Trophoblast cell (in vitro differentiated cells and primary cell): ENCODE measurements around the gene HHAT.

ENCODE experiments used
- DNase-seq, 2 donors: peaks; one replicate each; pipeline ENCODE4 v3.0.0-alpha.2; 2016
- H2AFZ ChIP-seq: 2 replicates; pipeline ENCODE4 v1.6.1; 2013; ENCODE audit warnings: low read length, moderate library complexity, mild to moderate bottlenecking; ENCODE audit not compliant: insufficient read depth, poor library complexity
- H2AK5ac ChIP-seq: 2 replicates; pipeline ENCODE4 v1.6.1; 2013; ENCODE audit warnings: mild to moderate bottlenecking, low read length
- H2BK120ac ChIP-seq: 2 replicates; pipeline ENCODE4 v1.6.1; 2013; ENCODE audit warnings: low read length, mild to moderate bottlenecking, moderate library complexity; ENCODE audit not compliant: insufficient read depth, poor library complexity
- H2BK12ac ChIP-seq: 2 replicates; pipeline ENCODE4 v1.6.1; 2013; ENCODE audit warnings: mild to moderate bottlenecking, low read length, moderate library complexity
- H2BK5ac ChIP-seq: 2 replicates; pipeline ENCODE4 v1.6.1; 2013; ENCODE audit warnings: low read length, low read depth, moderate library complexity, mild to moderate bottlenecking; ENCODE audit not compliant: poor library complexity
- H3K14ac ChIP-seq: 2 replicates; pipeline ENCODE4 v1.6.1; 2013; ENCODE audit warnings: mild to moderate bottlenecking, low read length
- H3K18ac ChIP-seq: 2 replicates; pipeline ENCODE4 v1.6.1; 2013; ENCODE audit warnings: mild to moderate bottlenecking, low read length
- H3K23ac ChIP-seq: 2 replicates; pipeline ENCODE4 v1.6.1; 2013; ENCODE audit warnings: low read length
- H3K27ac ChIP-seq: 2 replicates; pipeline ENCODE4 v1.5.1; 2013; ENCODE audit warnings: low read depth, mild to moderate bottlenecking, inconsistent platforms, low read length, moderate library complexity
- H3K27me3 ChIP-seq: 2 replicates; pipeline ENCODE4 v1.6.1; 2013; ENCODE audit warnings: inconsistent platforms, mild to moderate bottlenecking, low read length, moderate library complexity; ENCODE audit not compliant: insufficient read depth
- H3K36me3 ChIP-seq, 2 experiments: 1 replicate in 1 of 2; 2 replicates in 1 of 2; pipeline ENCODE4 v1.6.1; 2013; ENCODE audit warnings: low read length in 2 of 2, mild to moderate bottlenecking in 2 of 2, moderate library complexity in 1 of 2; ENCODE audit not compliant: insufficient read depth in 2 of 2, control insufficient read depth in 1 of 2
- H3K4ac ChIP-seq: 2 replicates; pipeline ENCODE4 v1.6.1; 2013; ENCODE audit warnings: low read depth, mild to moderate bottlenecking, low read length, moderate library complexity
- H3K4me1 ChIP-seq, 2 experiments: 1 replicate in 1 of 2; 2 replicates in 1 of 2; pipeline ENCODE4 v1.6.1; 2013; ENCODE audit warnings: low read length in 2 of 2, mild to moderate bottlenecking in 2 of 2, moderate library complexity in 1 of 2; ENCODE audit not compliant: insufficient read depth in 2 of 2, control insufficient read depth in 1 of 2
- H3K4me2 ChIP-seq: 2 replicates; pipeline ENCODE4 v1.6.1; 2013; ENCODE audit warnings: inconsistent platforms, mild to moderate bottlenecking, low read length, moderate library complexity
- H3K4me3 ChIP-seq: 2 replicates; pipeline ENCODE4 v1.5.1; 2013; ENCODE audit warnings: mild to moderate bottlenecking, low read depth, low read length, inconsistent platforms
- H3K79me1 ChIP-seq: one replicate; pipeline ENCODE4 v1.6.1; 2013; ENCODE audit warnings: low read length
- H3K79me2 ChIP-seq: 2 replicates; pipeline ENCODE4 v1.6.1; 2013; ENCODE audit warnings: low read length, mild to moderate bottlenecking; ENCODE audit not compliant: control insufficient read depth, insufficient read depth, poor library complexity
- H3K9ac ChIP-seq: 2 replicates; pipeline ENCODE4 v1.6.1; 2013; ENCODE audit warnings: mild to moderate bottlenecking, low read length
- H3K9me3 ChIP-seq: 2 replicates; pipeline ENCODE4 v1.6.1; 2013; ENCODE audit warnings: low read depth, mild to moderate bottlenecking, control low read depth, inconsistent platforms, low read length; ENCODE audit not compliant: insufficient read depth
- H4K12ac ChIP-seq: 2 replicates; pipeline ENCODE4 v1.6.1; 2013; ENCODE audit warnings: low read depth, mild to moderate bottlenecking, low read length, moderate library complexity
- H4K8ac ChIP-seq: 2 replicates; pipeline ENCODE4 v1.6.1; 2013; ENCODE audit warnings: low read depth, mild to moderate bottlenecking, low read length, moderate library complexity
- H4K91ac ChIP-seq: one replicate; pipeline ENCODE4 v1.6.1; 2013; ENCODE audit warnings: low read depth, mild to moderate bottlenecking, low read length, moderate library complexity
- WGBS: extraction: QIAGEN DNeasy Blood & Tissue Kit; methylation state at CpG from one replicate; pipeline ENCODE4 v1.1.7; 2013; ENCODE audit warnings: missing lambda C conversion rate; ENCODE audit not compliant: insufficient read length, insufficient coverage; ENCODE audit errors: extremely low coverage; 5-methylcytosine and 5-hydroxymethylcytosine counted together

The HHAT gene

DNA sequence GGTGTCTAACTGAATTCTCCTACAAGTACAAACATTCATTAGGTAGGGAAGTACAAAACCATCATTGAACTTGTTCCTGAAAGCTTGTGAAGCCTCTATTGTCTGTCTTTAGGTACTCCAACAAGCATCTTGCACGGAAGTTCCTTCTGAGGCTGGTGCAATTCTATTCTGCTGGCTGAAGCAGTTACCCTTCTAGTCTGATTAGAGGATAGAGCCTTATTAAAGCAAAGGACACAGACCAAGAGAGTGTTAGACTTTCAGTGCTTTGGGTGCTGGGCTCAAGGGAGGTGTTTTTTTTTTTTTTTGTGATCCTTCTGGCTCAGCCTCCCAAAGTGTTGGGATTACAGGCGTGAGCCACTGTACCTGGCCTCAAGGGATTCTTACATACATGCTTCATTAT, 43.8 kb downstream of the HHAT start:
- no peak overlapping the region for H2BK12ac ChIP-seq
- no peak overlapping the region for H3K14ac ChIP-seq
- no peaks in the 10 kb centered on the region for H3K36me3 ChIP-seq
- no peak overlapping the region for H2AFZ ChIP-seq
- H4K8ac ChIP-seq, result no peak overlapping the region
- DNase-seq, result no peak
- no peak overlapping the region for H3K4me3 ChIP-seq
- no peak overlapping the region for H4K12ac ChIP-seq
- no peaks in the 10 kb centered on the region for H3K9me3 ChIP-seq
- no peak overlapping the region for H2AK5ac ChIP-seq
- H3K9ac ChIP-seq, result no peak overlapping the region
- no peak overlapping the region for H3K23ac ChIP-seq
- no peak overlapping the region for H3K27ac ChIP-seq
- no peak overlapping the region for H3K18ac ChIP-seq
- H3K4me2 ChIP-seq, result no peak overlapping the region
- no peaks in the 10 kb centered on the region for H3K79me2 ChIP-seq
- no peak overlapping the region for H2BK5ac ChIP-seq
- H4K91ac ChIP-seq, result no peak overlapping the region
- no peaks in the 10 kb centered on the region for H3K79me1 ChIP-seq
- H3K27me3 ChIP-seq, result no peaks in the 10 kb centered on the region
- no peak overlapping the region for H3K4ac ChIP-seq
- WGBS, result no CpG with 5 or more reads among the region's 2 CpGs
- H3K4me1 ChIP-seq, result peaks cover 0 to 3% of the 10 kb centered on the region in 2 experiments
- H2BK120ac ChIP-seq, result no peak overlapping the region

DNA sequence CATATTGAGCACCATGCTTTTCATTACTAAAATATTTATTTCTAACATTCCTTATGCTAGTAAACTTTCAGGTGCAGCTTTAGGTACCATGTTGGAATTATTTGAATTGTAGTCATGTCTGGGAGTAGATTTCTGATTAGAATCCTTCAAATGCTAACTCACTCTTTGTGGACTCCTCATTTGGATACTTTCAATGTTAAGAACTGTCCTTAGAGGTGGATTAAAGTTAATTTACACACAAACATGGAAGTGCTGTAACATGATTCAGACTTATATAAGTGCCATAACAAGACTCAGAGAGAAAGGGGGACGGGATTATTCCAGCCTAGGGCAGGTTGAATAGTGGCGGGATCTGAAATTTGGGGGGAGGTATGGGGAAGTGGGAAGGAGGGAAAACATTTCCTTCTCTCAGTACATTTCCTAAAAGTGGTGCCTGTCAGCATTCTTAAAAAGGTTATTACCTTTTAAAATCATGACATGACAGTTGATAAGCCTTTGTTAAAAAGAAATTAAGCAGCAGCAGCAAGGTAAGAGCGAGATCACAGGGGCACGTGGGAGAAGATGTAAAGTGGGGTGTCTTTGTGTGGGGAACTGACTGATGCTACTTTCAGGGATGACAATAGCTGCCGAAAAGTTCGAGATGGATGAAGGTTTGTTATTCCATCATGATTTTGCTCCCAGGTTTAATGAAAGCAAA, 44.4 kb downstream of the HHAT start:
- Histone ChIP-seq H3K18ac (no peak overlapping the region), H3K4me2 (no peak overlapping the region), H3K4ac (no peak overlapping the region), H3K9me3 (no peaks in the 10 kb centered on the region), H2AK5ac (no peak overlapping the region), H3K4me3 (no peak overlapping the region), H3K27me3 (no peaks in the 10 kb centered on the region), H3K79me1 (no peaks in the 10 kb centered on the region), H3K9ac (no peak overlapping the region), H2BK5ac (no peak overlapping the region), H4K91ac (no peak overlapping the region), H3K27ac (no peak overlapping the region), H2BK12ac (no peak overlapping the region), H3K23ac (no peak overlapping the region), H3K79me2 (no peaks in the 10 kb centered on the region), H3K14ac (no peak overlapping the region), H2BK120ac (no peak overlapping the region), H4K12ac (no peak overlapping the region), H3K4me1 (peaks cover 0 to 1% of the 10 kb centered on the region in 2 experiments), H2AFZ (no peak overlapping the region), H3K36me3 (no peaks in the 10 kb centered on the region), H4K8ac (no peak overlapping the region)
- no peak for DNase-seq
- WGBS, result no CpG with 5 or more reads among the region's 6 CpGs

DNA sequence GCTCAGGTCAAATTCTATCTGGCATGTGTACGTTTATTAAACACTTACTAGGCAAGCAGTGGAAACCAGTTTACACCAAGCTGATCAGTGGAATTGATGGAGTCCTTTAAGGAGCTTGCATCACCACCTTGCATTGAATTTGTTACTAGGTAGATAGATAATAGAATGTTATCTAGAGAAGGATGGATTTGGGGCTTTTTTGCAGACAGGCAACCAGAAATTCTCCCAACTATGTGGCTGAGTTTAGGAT, 44.9 kb downstream of the HHAT start:
- no peak overlapping the region for H4K91ac ChIP-seq
- H2BK12ac ChIP-seq, result no peak overlapping the region
- H3K4me2 ChIP-seq, result no peak overlapping the region
- H3K23ac ChIP-seq, result no peak overlapping the region
- DNase-seq, result peak in 1 of 2 donors; percentile 30
- no peak overlapping the region for H3K14ac ChIP-seq
- H3K9me3 ChIP-seq, result no peaks in the 10 kb centered on the region
- WGBS, result no CpG with 5 or more reads among the region's 1 CpG
- H3K18ac ChIP-seq, result no peak overlapping the region
- no peak overlapping the region for H2AFZ ChIP-seq
- no peak overlapping the region for H4K8ac ChIP-seq
- no peaks in the 10 kb centered on the region for H3K79me2 ChIP-seq
- no peak overlapping the region for H2BK5ac ChIP-seq
- H3K27ac ChIP-seq, result no peak overlapping the region
- H3K9ac ChIP-seq, result no peak overlapping the region
- H2AK5ac ChIP-seq, result no peak overlapping the region
- H3K79me1 ChIP-seq, result no peaks in the 10 kb centered on the region
- no peak overlapping the region for H3K4me3 ChIP-seq
- H3K4ac ChIP-seq, result no peak overlapping the region
- H4K12ac ChIP-seq, result no peak overlapping the region
- H3K4me1 ChIP-seq, result peaks cover 0 to 1% of the 10 kb centered on the region in 2 experiments
- no peaks in the 10 kb centered on the region for H3K36me3 ChIP-seq
- H2BK120ac ChIP-seq, result no peak overlapping the region
- H3K27me3 ChIP-seq, result no peaks in the 10 kb centered on the region

DNA sequence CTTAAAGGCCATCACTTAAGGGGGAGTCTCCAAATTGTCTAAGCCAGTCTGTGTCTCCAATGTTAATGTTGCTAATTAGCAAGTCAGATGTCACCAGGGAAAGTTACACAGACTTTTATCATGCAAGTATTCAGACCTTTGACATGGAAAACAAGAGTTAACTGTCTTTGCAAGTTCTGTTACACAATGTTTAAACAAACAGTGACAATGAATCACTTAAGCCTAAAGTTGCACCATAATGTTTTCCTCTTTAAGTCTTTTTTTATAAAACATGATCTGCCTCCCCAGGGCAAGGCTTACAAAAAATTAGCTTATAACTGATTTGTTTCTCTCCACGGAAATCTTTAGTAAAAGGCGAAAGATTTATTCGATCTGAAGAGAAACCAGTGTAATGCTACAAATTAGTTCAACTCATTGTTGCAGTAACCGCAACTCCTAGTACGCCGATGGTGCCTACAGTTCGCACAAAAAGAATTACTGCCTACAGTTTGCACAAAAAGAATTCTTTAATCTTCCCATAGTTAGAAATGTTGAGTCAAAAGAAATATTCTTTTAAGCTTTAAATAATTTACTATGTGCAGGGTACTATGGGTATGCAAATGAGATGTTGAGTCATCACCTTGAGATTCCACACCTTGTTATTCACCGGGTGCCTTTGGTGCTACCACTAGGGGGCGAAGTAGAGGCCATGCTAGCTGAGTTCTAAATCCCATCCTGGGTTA, 45.3 kb downstream of the HHAT start:
- Histone ChIP-seq H4K8ac (no peak overlapping the region), H3K4me3 (no peak overlapping the region), H2BK120ac (no peak overlapping the region), H3K9ac (no peak overlapping the region), H3K79me1 (no peaks in the 10 kb centered on the region), H3K9me3 (no peaks in the 10 kb centered on the region), H3K4ac (no peak overlapping the region), H2BK12ac (no peak overlapping the region), H2BK5ac (no peak overlapping the region), H2AFZ (no peak overlapping the region), H2AK5ac (no peak overlapping the region), H3K23ac (no peak overlapping the region), H3K27ac (no peak overlapping the region), H3K79me2 (no peaks in the 10 kb centered on the region), H3K4me2 (no peak overlapping the region), H3K36me3 (no peaks in the 10 kb centered on the region), H4K91ac (no peak overlapping the region), H4K12ac (no peak overlapping the region), H3K4me1 (peaks cover 0 to 1% of the 10 kb centered on the region in 2 experiments), H3K18ac (no peak overlapping the region), H3K27me3 (no peaks in the 10 kb centered on the region), H3K14ac (no peak overlapping the region)
- WGBS, result no CpG with 5 or more reads among the region's 9 CpGs
- peak; percentile 82 to 97 for DNase-seq
